GM19455 (cell line): ENCODE results near the gene TMEM205.

Experiments used
- ATAC-seq: cut with Tn5 transposase; IDR thresholded peaks from one replicate; pipeline ENCODE4 v1.9.1; 2021; ENCODE audit not compliant: unreplicated experiment

TMEM205 gene

DNA sequence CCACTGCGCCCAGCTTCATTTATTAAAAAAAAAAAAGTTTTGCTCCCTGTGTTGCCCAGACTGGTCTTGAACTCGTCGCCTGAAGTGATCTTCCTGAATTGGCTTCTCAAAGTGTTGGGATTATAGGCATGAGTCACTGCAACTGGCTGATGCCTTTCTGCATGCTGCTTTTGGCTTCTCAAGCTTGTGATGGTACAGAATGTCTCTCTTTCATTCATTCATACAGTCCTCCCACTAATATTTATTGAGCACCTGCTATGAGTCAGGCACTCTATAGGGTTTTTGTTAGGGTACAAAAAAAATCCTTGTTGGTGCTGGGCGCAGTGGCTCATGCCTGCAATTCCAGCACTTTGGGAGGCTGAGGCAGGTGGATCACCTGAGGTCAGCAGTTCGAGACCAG, 41.1 kb downstream of the TMEM205 start:
- ATAC-seq = no peak

DNA sequence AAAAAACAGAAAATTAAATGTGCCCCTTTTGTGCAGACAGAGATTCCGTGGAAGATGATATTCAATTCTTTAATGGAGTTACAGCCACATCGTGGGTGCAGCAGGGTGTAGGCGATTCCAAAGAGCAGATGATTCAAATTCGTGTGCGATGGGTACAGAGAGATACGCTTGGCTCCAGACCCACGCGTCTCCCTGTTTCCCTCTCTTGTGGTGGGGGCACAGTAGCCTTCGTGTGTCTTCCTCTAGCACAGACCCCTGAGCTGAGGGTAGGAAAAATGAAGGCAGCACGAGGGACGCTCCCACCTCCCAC, 45.3 kb downstream of the TMEM205 start:
- no peak for ATAC-seq

DNA sequence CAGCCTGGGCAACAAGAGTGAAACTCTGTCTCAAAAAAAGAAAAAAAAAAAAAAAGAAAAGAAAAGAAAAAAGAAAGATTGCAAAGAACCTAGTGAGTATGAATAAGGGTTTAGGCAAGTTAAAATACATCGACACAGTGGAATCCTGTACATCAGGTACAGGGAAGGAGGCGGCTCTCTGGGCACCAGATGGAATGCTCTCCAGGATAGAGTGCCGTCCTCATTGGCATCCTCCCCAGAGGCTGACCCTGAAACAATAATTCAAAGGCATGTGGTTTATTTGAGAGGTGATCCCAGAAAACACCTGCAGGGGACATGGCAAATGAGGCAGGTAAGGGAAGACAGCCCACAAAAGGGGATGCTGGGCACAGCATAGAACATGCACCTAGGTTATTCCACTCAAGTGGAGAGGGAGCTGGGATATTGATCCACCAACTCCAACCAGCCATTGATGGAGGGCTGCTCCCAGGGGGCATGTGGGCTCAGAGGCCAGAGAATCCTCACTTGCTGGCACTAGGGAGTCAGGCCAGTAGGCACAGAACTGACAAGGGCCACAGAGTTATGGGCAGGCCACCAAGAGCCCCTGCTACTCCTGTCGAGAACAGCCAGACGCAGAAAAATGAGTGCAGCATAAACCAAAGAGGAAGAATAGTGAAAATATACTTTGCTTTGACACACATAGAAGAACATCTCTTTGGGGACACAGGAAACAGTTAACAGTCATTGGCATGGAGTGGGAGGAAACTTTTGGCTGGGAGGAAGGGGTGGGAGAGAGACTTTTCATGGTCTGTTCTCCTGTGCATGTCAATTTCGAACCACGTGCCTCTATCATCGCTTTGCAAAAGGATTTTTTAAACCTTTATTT, 45.9 kb downstream of the TMEM205 start:
- ATAC-seq = no peak

DNA sequence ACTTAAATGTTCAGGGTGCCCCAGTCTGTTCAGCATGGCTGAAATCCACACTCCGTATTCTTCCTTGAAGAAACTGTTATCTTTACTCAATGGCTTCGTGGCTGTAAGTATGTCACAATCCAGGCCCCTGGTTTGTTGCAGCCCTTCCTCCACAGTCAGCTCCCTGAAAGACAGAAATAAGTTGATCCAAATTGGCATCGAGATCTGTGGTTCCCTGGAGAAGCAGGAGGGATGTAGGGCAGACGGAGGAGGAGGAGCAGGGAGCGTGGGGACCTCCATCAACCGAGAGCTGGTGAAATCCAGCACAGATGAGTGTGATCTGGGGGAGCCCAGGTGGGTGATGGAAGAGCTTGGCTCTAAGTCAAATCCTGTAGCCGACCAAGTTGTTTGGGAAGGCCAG, 49.8 kb downstream of the TMEM205 start:
- no peak for ATAC-seq

DNA sequence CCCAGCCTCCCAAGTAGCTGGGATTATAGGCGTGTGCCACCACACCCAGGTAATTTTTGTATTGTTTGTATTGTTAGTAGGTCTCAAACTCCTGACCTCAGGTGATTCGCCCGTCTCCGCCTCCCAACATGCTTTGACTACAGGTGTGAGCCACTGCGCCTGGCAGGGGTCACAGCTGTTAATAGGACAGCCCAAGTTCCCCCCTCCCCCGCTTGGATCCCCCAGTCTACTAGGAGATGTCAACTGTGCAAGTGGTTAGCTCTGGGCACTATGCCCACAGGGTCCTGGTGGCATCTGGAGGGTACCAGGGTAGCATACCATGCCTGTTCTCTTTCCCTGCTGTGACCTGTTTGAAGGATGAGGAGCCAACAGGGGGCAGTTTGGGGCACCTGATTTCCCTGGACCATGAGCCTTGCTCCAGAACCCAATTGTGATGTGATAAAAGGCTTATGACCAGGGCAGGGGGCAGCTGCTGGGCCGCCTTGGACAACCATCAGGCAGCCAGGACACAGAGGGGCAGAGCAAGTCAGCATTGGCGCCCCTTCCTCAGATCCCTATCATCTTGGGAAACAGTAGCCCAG, 50.3 kb downstream of the TMEM205 start, which contains the start of gene TSPAN16:
Gene TSPAN16 (plus strand): TSS at position 496 of the 581 bp plus-strand sequence. CDS start 138 bp downstream, outside the sequence.
- no peak for ATAC-seq

DNA sequence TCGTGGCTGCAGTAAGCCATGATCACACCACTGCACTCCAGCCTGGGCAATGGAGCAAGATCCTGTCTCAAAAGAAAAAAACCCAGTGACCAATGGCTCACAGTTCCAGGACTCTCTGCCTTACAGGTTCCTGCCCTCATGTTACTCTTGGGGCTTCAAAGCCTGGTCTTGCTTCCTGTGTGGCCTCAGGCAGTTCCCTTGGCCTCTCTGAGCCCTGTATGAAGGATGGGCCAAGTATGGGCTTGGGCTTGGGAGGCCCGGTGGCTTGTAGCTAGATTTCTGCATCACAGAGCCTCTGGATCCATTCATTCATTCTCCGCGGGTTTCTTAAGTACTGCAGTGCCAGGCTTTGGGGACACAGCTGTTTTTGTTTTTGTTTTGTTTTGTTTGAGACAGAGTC, 50.9 kb downstream of the TMEM205 start:
- ATAC-seq = no peak

DNA sequence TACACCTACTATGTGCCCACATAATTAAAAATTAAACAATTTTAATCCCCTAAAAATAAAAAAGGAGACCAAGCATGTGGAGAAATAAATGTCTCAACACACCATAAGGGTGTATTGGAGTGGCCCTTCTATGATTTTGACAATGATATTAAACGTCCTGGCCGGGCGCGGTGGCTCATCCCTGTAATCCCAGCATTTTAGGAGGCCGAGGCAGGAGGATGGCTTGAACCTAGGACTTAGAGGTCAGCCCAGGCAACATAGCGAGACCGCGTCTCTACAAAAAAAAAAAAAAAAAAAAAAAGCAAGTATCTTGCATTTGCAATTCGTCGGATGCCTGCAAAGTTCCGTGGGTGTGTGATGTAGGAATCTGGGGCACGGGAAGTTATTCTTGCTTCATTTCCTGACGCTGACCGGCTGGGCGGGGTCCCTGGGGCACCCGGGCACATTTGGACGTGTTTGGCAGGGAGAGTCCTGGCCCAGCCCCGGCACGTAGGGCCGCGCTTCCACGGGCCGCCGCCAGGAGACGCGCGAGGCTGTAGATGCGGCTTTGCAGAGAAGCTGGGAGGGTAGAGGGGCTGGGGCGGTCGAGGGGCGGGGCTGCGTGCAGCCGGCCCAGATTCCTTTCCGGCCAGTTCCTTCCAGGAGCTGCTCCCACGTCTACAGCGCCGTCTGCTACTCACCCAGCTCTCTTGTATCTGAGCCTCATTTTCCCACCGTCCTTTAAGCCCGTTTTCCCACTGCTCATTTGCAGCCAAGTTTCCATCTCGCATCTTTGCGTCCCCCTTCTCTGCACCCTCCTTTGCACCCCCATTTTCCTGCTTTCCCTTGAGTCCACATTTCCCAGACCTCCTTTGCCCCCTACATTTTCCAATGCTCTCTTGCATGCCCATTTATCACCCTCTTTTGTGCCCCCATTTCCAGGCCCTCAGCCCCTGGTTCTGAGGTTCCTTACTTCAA, 52.4 kb downstream of the TMEM205 start:
- ATAC-seq = no peak
